Hair follicle dermal papilla cell (primary cell): ENCODE data around the gene NUP37. TPM values are rescaled to one million over a fixed set of nuclear protein-coding genes. Genes with fewer than 3 reads are reported as not detected.

Source experiments
- total RNA-seq: library from RNA; depleted of rRNA; stranded (reverse); fragments of >200 nt; gene quantifications from 2 replicates; pipeline ENCODE4 v1.2.3, GENCODE V29; 2012

NUP37 gene
- total RNA-seq = 19.3 and 29.6 TPM in 2 replicates

DNA sequence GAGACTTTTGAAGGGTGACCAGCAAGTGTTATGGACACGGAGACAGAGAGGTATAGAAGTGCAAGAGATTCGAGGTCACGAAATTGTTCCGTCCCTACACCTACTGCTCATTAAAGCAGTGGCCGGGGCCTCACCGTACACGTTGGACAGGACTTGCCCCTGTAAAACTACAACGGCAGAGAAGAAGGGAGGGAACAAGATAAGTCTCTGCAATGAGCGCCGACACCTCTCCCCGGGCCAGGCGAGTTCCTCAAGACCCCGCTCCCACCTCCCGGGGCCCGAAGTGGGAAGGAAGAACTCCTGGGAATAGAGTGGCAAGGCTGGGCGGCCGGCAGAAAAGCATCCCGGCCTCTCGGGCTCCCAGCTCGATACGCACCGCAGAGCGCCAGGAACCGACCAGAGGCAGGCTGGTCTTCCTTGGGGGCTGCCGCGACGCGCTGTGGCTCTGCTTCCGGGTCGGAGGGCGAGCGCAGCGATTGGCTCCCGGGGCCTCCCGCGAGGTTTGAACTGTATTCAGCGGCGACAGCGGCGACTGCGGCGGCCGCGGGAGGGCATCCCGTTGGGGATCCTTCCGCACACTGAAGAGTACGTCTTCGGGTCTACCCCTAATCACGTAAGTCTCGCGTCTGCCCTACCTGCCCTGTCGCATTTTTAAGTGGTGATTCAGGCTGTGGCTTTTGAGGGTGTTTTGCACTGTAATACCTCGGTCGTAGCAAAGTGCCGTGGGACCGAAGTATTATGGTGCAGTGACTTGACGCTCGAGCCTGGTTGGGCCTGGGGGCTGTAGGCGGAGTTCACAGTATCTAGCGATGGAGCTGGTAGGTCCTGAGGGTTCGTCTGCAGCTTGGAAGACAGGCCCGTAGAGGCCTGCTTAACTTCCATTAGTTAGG is at the start of gene NUP37, which contains the start of gene PARPBP:
Gene NUP37 (minus strand): TSS at position 441 of the 890 bp plus-strand sequence. CDS start 1,596 bp downstream, outside the sequence.
Gene PARPBP (plus strand): TSS at position 510 of the 890 bp plus-strand sequence. CDS start 3,706 bp downstream, outside the sequence.

DNA sequence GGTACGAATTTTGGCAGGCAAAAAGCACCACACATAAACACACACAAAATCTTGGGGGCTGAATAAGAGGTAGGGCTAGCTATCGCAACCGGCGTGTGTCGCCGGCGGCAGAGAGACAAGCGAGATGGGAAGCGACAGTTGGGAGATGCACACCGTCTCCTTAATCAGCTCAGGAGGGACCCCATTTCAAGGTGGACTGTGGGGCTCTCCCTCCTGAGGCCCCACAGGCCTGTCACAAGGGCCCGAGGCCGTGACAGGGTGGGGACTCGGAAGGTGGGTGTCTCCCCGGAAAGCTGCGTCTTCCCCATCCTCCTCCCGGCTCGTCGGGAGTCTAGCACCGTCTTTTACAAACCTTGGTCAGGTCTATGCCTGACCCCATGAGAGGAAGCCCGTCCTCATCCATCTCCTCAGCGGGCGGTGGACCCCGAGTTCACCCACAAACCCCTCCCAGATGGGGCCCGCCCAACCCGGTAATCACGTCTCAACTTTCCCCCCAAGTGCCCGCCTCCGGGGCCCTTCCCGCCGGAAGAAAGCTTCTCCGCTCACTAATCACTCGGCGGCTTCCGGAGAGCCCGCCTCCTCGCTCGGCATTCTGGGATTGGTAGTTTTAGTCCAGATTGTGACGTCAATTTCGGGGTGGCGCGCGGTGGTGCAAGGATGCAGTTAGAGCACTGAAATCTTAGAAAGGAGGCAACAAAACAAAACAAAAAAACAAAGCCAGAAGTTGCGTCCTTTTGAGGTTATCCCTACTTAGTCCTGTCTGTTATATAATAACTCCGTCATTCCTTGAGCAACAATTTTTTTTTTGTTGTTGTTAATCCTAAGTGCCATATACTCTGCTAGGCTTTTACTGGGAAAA is 58.1 kb downstream of the NUP37 start, which contains the start of gene WASHC3:
Gene WASHC3 (minus strand): TSS at position 432 of the 859 bp plus-strand sequence. CDS start 29 bp downstream, at position 403.

Other genes starting within 250 kb of the NUP37 start
- 95.7 and 108 TPM in 2 replicates for gene DRAM1, start 242.5 kb downstream of the NUP37 start, total RNA-seq
- 69.9 and 93.9 TPM in 2 replicates for gene WASHC3, start 58.1 kb downstream of the NUP37 start, total RNA-seq
- 5.0 TPM in 2 replicates for gene PARPBP, start 69 bp upstream of the NUP37 start, total RNA-seq
- gene PMCH, start 77.7 kb upstream of the NUP37 start, total RNA-seq = not detected in 2 replicates